CD4-positive, alpha-beta T cell treated with Interleukin-15 for 4 hours (primary cell): ENCODE measurements around the gene HNRNPA3.
"Not testable (repeated sequence)": the region's sequence is repeated elsewhere in the genome, so short reads cannot be mapped to it uniquely, and the experiment has no call there.

Experiments
- DNase-seq: peaks from one replicate; pipeline ENCODE4 v3.0.0-alpha.2; 2020; ENCODE audit warnings: low spot score

HNRNPA3 gene

GRCh38 chr2:177212106-177212890 lies at the start of gene HNRNPA3:
Gene HNRNPA3, plus strand, starts transcription at chr2:177212794. Its CDS starts 6 bp downstream, at chr2:177212800.
- peak; percentile 99 for DNase-seq

- DNase-seq = no peak
Measured at GRCh38 chr2:177164131-177164530, 48.5 kb upstream of the HNRNPA3 start.

- DNase-seq = peak; percentile 77
Measured at GRCh38 chr2:177164584-177165052, 48.0 kb upstream of the HNRNPA3 start.

- DNase-seq = no peak
Measured at GRCh38 chr2:177165061-177165583, 47.5 kb upstream of the HNRNPA3 start.

- DNase-seq = peak; percentile 14
Measured at GRCh38 chr2:177165721-177166711, 46.6 kb upstream of the HNRNPA3 start.

- DNase-seq = no peak
Measured at GRCh38 chr2:177169810-177170514, 42.6 kb upstream of the HNRNPA3 start.

- DNase-seq = no peak
Measured at GRCh38 chr2:177171418-177171865, 41.2 kb upstream of the HNRNPA3 start.

- no peak for DNase-seq
Measured at GRCh38 chr2:177172034-177172880, 40.3 kb upstream of the HNRNPA3 start.

GRCh38 chr2:177174486-177174885 lies 38.1 kb upstream of the HNRNPA3 start:
- DNase-seq = no peak

GRCh38 chr2:177175917-177176668 lies 36.5 kb upstream of the HNRNPA3 start:
- DNase-seq = no peak

- no peak for DNase-seq
Measured at GRCh38 chr2:177178797-177179196, 33.8 kb upstream of the HNRNPA3 start.

- DNase-seq = no peak
Measured at GRCh38 chr2:177179227-177179626, 33.4 kb upstream of the HNRNPA3 start.

GRCh38 chr2:177179671-177180070 lies 32.9 kb upstream of the HNRNPA3 start:
- DNase-seq = not testable (repeated sequence)

- DNase-seq = no peak
Measured at GRCh38 chr2:177180269-177181000, 32.2 kb upstream of the HNRNPA3 start.

- no peak for DNase-seq
Measured at GRCh38 chr2:177183860-177184259, 28.7 kb upstream of the HNRNPA3 start.

GRCh38 chr2:177184606-177185005 lies 28.0 kb upstream of the HNRNPA3 start:
- DNase-seq = no peak

- not testable (repeated sequence) for DNase-seq
Measured at GRCh38 chr2:177186038-177186437, 26.6 kb upstream of the HNRNPA3 start.

- DNase-seq = no peak
Measured at GRCh38 chr2:177187631-177188312, 24.8 kb upstream of the HNRNPA3 start.
